Measurements from ENCODE around the gene ENTPD7.

GRCh38 chr10:99611326-99611725 lies 48.0 kb upstream of the ENTPD7 start:
- TF ChIP-seq, protein P1, sequence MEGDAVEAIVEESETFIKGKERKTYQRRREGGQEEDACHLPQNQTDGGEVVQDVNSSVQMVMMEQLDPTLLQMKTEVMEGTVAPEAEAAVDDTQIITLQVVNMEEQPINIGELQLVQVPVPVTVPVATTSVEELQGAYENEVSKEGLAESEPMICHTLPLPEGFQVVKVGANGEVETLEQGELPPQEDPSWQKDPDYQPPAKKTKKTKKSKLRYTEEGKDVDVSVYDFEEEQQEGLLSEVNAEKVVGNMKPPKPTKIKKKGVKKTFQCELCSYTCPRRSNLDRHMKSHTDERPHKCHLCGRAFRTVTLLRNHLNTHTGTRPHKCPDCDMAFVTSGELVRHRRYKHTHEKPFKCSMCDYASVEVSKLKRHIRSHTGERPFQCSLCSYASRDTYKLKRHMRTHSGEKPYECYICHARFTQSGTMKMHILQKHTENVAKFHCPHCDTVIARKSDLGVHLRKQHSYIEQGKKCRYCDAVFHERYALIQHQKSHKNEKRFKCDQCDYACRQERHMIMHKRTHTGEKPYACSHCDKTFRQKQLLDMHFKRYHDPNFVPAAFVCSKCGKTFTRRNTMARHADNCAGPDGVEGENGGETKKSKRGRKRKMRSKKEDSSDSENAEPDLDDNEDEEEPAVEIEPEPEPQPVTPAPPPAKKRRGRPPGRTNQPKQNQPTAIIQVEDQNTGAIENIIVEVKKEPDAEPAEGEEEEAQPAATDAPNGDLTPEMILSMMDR (IDR thresholded peaks at IDR 0.05), result no peak
- TF ChIP-seq POLR2A (IDR thresholded peaks at IDR 0.05) (no peak), POLR2AphosphoS5 (IDR thresholded peaks at IDR 0.05) (no peak), EP300 (IDR thresholded peaks at IDR 0.05) (no peak)

All from upper lobe of left lung (tissue), 4 donors.